Vagina (tissue), 2 donors: Measurements from ENCODE around the gene FCAMR.

Experiments
- POLR2A ChIP-seq, 2 donors: fragments of 450-650 bp; IDR thresholded peaks; one replicate each; pipeline ENCODE4 v1.6.1; 2017; ENCODE audit warnings: antibody characterized with exemption in 2 of 2, mild to moderate bottlenecking in 2 of 2, moderate library complexity in 2 of 2
- POLR2AphosphoS5 ChIP-seq, 2 donors: sonication (generic); formaldehyde crosslinking; IDR thresholded peaks; one replicate each; pipeline ENCODE4 v1.9.0; 2017; ENCODE audit warnings: antibody characterized with exemption in 2 of 2, mild to moderate bottlenecking in 2 of 2, low read depth in 1 of 2; ENCODE audit not compliant: insufficient read depth in 1 of 2
- TF ChIP-seq, protein P1 (sequence below), 3 experiments: fragments of 450-650 bp in 2 of 3; fragments of 200-600 bp in 1 of 3; sonication (generic) in 1 of 3; IDR thresholded peaks; one replicate each; pipeline ENCODE4 v1.5.1; 2017 to 2019; ENCODE audit warnings: antibody characterized with exemption in 3 of 3, mild to moderate bottlenecking in 2 of 3, moderate library complexity in 2 of 3

DNA sequence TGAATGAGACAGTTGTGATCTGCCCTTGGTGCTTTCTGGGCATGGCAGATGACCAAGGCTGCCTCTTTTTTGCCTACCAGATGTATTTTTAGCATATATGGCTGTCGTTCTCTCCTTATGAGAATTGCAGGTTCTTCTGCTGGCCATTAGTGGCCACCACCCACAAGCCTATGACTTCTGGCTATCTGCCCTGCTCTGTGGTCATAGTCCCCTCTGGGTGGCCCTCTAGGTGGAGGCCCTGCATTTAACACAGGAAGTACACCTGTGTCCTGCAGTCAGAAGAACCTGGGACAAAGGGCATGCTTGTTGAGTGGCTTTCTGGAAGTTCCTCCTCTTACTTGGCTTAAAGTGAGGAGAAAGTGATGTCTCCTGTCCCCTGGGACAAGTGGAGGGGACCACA lies 6.5 kb downstream of the FCAMR start:
- TF ChIP-seq, protein P1, sequence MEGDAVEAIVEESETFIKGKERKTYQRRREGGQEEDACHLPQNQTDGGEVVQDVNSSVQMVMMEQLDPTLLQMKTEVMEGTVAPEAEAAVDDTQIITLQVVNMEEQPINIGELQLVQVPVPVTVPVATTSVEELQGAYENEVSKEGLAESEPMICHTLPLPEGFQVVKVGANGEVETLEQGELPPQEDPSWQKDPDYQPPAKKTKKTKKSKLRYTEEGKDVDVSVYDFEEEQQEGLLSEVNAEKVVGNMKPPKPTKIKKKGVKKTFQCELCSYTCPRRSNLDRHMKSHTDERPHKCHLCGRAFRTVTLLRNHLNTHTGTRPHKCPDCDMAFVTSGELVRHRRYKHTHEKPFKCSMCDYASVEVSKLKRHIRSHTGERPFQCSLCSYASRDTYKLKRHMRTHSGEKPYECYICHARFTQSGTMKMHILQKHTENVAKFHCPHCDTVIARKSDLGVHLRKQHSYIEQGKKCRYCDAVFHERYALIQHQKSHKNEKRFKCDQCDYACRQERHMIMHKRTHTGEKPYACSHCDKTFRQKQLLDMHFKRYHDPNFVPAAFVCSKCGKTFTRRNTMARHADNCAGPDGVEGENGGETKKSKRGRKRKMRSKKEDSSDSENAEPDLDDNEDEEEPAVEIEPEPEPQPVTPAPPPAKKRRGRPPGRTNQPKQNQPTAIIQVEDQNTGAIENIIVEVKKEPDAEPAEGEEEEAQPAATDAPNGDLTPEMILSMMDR (IDR thresholded peaks at IDR 0.05), result no peak
- TF ChIP-seq POLR2A (IDR thresholded peaks at IDR 0.05), result no peak
- no peak for TF ChIP-seq POLR2AphosphoS5 (IDR thresholded peaks at IDR 0.05; ENCODE audit: insufficient read depth in 1 of 2, low read depth in 1 of 2)
